GM21423 (cell line): ENCODE measurements around the gene KLHL29.

ENCODE experiments used
- ATAC-seq: cut with Tn5 transposase; IDR thresholded peaks from one replicate; pipeline ENCODE4 v1.9.1; 2021; ENCODE audit warnings: mild to moderate bottlenecking, moderate library complexity; ENCODE audit not compliant: unreplicated experiment

KLHL29 gene

GRCh38 chr2:23622466-23622865 is 237.5 kb downstream of the KLHL29 start:
- no peak for ATAC-seq

DNA sequence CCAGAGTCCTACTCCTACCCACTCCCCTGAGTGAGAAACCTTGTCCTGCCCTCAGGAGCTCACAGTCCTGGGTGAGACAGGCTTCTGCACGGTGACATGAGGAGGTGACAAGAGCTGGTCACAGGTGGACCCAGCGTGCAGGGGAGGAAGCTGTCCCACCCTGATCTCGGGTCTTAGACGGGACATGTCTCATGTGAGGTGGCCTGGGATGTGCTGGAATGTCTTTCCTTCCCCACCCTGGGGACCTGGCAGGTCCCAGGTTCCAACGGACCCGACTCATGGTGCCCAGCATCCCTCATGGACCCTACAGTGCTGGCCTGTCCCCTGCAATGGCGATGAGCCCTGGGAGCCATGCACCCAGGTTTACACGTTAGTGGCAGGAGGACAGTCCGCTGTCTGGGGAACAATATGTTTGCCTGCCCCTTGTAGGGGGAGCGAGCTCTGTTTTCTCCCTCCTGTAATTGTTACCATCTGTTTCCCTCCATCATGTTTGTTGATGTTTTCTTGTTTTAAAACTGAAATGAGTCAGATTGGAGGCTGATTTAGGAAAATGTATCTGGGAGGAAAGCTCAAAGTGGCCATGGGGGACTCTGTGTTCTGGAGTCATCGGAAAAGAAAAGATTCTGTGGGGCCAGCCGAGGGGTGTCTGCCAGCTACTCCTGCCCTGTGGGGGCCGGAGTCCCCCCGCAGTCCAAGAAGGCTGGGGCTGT is 238.1 kb downstream of the KLHL29 start:
- no peak for ATAC-seq

DNA sequence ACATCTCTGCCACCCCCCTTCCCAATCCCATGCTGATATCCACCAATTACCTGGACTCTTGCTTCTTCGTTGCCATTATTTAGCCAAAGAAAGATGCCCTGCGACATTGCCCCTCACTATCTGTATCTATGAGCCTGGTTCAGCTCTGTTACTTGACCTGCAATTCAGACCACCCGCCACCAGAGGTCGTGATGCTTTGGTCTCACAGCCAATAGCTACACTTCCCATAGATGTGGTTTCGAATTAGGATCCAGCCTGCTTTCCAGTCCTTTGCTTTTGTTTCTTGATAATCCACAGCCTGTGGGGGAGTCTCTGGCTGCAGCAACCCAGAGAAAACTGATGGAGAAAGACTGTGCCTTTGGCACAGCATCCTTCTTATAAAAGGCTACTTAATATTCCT is 239.4 kb downstream of the KLHL29 start:
- no peak for ATAC-seq

- no peak for ATAC-seq
Measured at GRCh38 chr2:23624915-23625314, 239.9 kb downstream of the KLHL29 start.

- ATAC-seq, result no peak
Measured at GRCh38 chr2:23625726-23626125, 240.7 kb downstream of the KLHL29 start.

GRCh38 chr2:23626701-23627230 is 241.8 kb downstream of the KLHL29 start:
- ATAC-seq, result no peak

DNA sequence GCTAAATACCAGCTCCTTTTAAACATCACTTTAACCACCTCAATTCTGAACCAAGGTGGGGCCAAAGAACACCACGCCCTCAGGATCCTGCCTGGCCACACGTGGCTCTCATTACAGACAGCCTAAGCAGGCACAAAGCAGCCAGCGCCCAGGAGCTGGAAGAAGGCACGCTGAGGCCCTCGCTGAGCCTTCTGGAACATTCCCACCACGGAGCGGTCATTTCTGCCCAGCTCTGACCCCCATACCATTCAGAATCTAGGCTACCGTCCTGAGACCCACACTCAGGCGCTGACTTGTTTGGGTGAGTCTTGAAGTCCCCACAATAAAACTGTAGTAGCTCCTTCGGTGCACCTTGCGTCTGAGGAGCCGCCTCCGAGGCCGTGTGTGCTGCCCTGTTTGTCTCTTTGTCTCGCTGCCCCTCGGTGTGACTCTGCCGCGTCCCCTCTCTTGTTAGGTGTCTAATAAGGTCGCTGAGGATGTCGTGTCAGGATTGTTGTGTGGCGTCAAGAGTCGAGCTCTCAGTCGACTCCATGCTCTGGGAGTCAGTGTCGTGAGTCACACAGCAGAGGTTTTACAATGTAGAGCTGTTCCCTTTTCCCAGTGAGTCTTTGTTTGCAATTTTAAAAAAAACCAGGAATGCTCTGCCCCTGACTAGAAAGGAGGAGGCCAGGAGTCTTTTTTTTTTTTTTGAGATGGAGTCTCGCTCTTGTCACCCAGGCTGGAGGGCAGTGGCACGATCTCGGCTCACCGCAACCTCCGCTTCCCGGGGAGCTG is 242.4 kb downstream of the KLHL29 start:
- ATAC-seq, result no peak

DNA sequence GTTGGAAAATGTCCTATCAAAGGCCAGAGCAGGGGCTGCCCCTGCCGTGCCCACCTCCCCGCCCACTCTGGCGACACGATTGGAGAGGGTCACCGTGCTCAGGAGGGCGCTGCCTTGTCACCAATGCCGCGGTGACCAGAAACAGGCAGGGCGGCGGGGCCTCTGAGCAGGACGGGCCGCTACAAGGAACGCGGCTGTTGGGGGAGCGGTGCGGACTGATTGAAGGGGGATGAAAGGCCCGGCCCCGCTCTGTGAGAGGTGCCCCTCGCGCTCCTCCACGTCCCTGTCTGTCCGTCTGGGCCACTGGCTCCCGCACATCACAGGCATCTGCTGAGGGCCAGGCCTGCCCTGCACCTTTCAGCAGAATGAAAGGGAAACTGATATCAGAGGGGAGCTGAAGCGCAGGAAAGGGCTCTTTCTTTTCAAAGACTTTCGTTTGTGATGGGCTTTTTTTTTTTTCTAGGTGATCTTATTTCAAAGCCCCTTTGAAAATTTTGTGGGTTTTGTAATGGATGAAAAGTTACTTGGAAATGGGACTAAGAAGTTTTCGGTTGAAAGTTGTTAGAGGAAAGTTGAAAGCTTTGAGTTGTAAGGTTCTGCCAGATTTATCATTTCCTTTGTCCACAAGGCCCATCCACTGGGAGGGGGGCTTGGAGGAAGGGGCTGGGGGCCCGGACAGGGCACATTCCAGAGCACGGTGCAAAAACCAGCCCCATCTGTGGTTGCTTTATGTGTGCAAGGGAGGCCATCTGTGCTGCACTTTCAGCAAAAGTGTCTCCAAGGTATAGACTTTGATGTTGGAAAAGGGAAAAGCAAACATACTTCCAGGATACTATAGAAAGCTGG is 244.2 kb downstream of the KLHL29 start:
- ATAC-seq, result no peak

DNA sequence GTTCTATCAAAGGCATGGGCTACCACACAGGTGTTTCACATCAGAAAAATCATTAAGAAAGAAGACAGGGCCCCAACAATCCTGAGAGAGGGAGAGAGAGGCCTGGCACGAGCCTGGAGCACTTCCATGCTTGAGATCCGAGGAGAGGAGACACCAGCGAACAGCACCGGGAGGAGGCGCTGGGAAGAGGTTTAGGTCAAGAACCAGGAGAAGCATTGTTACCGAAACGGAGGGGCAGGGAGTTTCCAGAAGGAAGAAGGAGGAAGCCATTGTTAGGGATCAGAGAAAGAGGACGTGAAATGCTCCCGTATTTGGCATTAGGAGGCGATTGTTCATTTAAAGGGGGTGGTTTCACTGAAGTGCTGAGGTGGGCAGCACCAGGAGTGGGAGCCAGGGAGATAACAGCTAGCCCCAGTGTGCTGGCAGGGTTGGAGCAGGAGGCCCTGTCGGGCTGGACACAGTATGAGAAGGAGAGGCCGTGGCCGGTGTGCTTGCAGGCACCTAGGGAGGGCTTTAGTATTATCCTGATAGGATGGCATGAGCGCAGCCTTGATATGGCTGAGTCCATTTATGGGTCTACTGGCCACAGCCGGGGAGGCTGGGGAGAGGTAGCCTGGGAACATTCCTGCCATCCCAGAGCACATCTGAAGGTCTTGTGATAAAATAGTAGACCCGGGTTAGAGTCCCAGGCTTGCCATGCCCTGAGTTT is 244.9 kb downstream of the KLHL29 start:
- no peak for ATAC-seq

- no peak for ATAC-seq
Measured at GRCh38 chr2:23630961-23631360, 246.0 kb downstream of the KLHL29 start.

GRCh38 chr2:23631389-23631788 is 246.4 kb downstream of the KLHL29 start:
- no peak for ATAC-seq

DNA sequence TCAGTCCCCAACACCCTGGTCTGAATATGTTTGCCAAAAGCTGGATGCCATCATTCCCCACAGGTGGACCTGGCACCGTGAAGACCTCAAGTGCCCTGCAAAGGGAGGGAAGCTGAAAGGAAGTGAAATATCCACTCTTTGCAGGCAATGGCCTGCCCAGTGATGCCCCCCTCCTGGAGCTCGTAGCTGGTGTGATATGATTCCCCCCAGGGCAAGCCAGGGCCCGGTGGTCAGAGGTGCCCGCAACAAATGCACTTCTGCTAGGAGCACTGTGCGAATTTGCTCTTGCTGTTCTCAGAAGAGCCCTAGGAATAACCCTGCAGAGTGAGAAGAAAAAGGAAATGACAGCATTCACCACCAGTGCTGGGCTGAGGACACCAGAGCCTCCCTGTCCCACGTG is 247.4 kb downstream of the KLHL29 start:
- no peak for ATAC-seq

DNA sequence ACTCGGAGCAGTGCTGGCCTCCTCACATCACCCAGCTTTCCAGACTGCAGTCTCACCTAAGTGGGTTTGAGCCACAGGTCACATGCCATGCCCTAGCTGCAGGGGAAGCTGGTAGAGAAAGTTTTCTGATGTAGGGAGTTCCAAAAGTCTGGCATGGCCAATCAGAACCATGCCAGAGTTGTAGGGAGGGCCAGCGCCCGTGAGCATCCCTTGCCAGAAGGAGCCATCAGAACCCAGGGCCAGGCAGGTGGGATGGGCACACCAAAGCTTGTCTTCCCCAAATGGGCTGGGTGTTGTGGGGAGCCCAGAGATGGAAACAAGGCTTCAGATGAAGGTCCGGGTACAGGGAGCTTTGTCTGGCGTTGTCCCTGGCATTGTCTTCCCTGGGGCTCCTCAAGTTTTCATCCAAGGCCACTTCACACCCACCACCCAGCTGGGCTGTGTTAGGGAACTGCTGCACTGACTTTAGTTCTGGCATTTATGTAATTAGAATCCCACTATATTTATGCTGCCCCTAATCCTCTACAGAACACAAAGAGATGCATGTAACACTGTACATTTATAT is 247.9 kb downstream of the KLHL29 start:
- ATAC-seq, result no peak

DNA sequence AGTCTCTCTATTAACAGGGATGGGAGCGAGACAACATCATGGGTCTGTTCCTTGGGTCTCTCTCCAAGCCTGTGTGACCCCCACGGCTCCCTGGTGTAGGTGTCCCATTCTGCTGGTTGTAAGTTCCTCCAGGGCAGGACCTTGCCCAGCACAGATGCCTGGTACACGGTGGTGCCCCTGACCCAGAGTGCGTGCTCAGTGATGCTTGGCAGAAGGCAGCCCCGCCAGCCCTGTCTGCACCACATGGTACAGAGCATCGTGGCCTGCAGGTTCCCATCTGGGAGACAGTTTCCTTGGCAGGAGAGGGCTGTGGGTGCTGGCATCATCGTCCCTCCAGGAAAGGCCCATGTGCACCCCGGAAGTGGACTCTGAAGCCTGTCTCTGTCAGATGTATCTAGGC is 249.0 kb downstream of the KLHL29 start:
- no peak for ATAC-seq

- no peak for ATAC-seq
Measured at GRCh38 chr2:23635442-23636340, 250.7 kb downstream of the KLHL29 start.

GRCh38 chr2:23636426-23636825 is 251.4 kb downstream of the KLHL29 start:
- ATAC-seq, result no peak

GRCh38 chr2:23637011-23637778 is 252.2 kb downstream of the KLHL29 start:
- no peak for ATAC-seq

GRCh38 chr2:23639406-23639982 is 254.5 kb downstream of the KLHL29 start:
- no peak for ATAC-seq
